ENCODE results near the gene S1PR5. TPM values are rescaled to one million over a fixed set of nuclear protein-coding genes. Genes with fewer than 3 reads are reported as not detected.

The S1PR5 gene
- total RNA-seq, 3 donors from 2014 or later (not counting 1 experiment from before 2014, with no cell fraction given): 307 to 433 (median 368) TPM

- ATAC-seq (no peak), DNase-seq (no peak)
- no peak for TF ChIP-seq CTCF (IDR thresholded peaks at IDR 0.05)
- Mint-ChIP-seq H3K27me3 (ENCODE audit: low read depth in 2 of 2) (peaks cover 0 to 3% of the 10 kb centered on the region in 2 donors), H3K27ac (peak overlapping the region; percentile 86 to 91), H3K36me3 (peaks cover 17% of the 10 kb centered on the region), H3K4me1 (peaks cover 44 to 53% of the 10 kb centered on the region in 2 donors), H3K4me3 (peak overlapping the region; percentile 81), H3K9me3 (no peaks in the 10 kb centered on the region)
- peaks cover 79% of the 10 kb centered on the region for H3K4me1 ChIP-seq (ENCODE audit: control insufficient read depth, insufficient read depth, low read length)
- intact Hi-C loops (cut with micrococcal nuclease): loop anchor here (5.0 kb wide), 1 partner anchor 221 kb away; no protein-coding TSS in a partner anchor
- H3K9me3 ChIP-seq (ENCODE audit: control insufficient read depth, insufficient read depth, low read length): no peaks in the 10 kb centered on the region
- H3K27me3 ChIP-seq (ENCODE audit: control insufficient read depth, insufficient read depth, low read length): peaks cover 2% of the 10 kb centered on the region
- peaks cover 36% of the 10 kb centered on the region for H3K36me3 ChIP-seq (ENCODE audit: control insufficient read depth, insufficient read depth, low read length)
- no peak overlapping the region for H3K4me3 ChIP-seq (ENCODE audit: low read length)
- 66% methylated on average over 7 of the region's 7 CpGs for WGBS (ENCODE audit: insufficient coverage)
- peak overlapping the region; percentile 22 for H3K27ac ChIP-seq (ENCODE audit: low read length)
Measured at GRCh38 chr19:10513223-10513622, 4.0 kb downstream of the S1PR5 start.

- H3K36me3 Mint-ChIP-seq: peaks cover 11% of the 10 kb centered on the region
- peak; percentile 62 to 76 for DNase-seq
- Histone ChIP-seq H3K36me3 (ENCODE audit: control insufficient read depth, insufficient read depth, low read length) (peaks cover 36% of the 10 kb centered on the region), H3K4me1 (ENCODE audit: control insufficient read depth, insufficient read depth, low read length) (peaks cover 82% of the 10 kb centered on the region), H3K27ac (ENCODE audit: low read length) (peak overlapping the region; percentile 64), H3K4me3 (ENCODE audit: low read length) (no peak overlapping the region), H3K27me3 (ENCODE audit: control insufficient read depth, insufficient read depth, low read length) (no peaks in the 10 kb centered on the region), H3K9me3 (ENCODE audit: control insufficient read depth, insufficient read depth, low read length) (no peaks in the 10 kb centered on the region)
- H3K4me1 Mint-ChIP-seq: peaks cover 42 to 52% of the 10 kb centered on the region in 2 donors
- peak overlapping the region; percentile 62 for H3K4me3 Mint-ChIP-seq
- H3K9me3 Mint-ChIP-seq: no peaks in the 10 kb centered on the region
- 9% methylated on average over 15 of the region's 15 CpGs for WGBS (ENCODE audit: insufficient coverage)
- intact Hi-C loops (cut with micrococcal nuclease): loop anchor here (2.0 to 5.0 kb wide), 2 partner anchors 42 to 218 kb away; no protein-coding TSS in a partner anchor
- peak overlapping the region; percentile 86 to 91 for H3K27ac Mint-ChIP-seq
- H3K27me3 Mint-ChIP-seq (ENCODE audit: low read depth in 2 of 2): no peaks in the 10 kb centered on the region
- TF ChIP-seq CTCF (IDR thresholded peaks at IDR 0.05): peak; percentile 81
- ATAC-seq: peak in 2 of 3 donors; percentile 17
Measured at GRCh38 chr19:10510301-10510802, 6.9 kb downstream of the S1PR5 start.

DNA sequence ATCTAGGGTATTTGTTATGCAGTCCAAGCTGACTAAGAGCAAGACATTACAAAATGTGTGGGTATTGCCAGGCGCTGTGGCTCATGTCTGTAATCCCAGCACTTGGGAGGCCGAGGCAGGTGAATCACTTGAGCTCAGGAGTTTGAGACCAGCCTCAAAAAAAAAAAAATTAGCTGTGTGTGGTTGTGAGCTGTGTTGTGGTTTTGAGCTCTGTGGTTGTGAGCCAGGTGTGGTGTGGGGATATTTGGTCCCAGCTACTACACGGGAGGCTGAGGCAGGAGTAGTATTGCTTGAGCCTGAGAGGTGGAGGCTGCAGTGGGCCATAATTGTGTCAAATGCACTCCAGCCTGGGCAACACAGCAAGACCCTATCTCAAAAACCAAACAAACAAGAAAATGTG, 8.5 kb downstream of the S1PR5 start:
- peak overlapping the region; percentile 81 to 86 for H3K27ac Mint-ChIP-seq
- 26% methylated on average over 3 of the region's 3 CpGs for WGBS (ENCODE audit: insufficient coverage)

More for the DNA sequence above, 8.5 kb downstream of the S1PR5 start:
- intact Hi-C loops (cut with micrococcal nuclease): no loop called here
- peaks cover 34 to 47% of the 10 kb centered on the region in 2 donors for H3K4me1 Mint-ChIP-seq
- no peaks in the 10 kb centered on the region for H3K27me3 Mint-ChIP-seq (ENCODE audit: low read depth in 2 of 2)
- no peak for TF ChIP-seq CTCF (IDR thresholded peaks at IDR 0.05)
- H3K9me3 ChIP-seq (ENCODE audit: control insufficient read depth, insufficient read depth, low read length): no peaks in the 10 kb centered on the region
- peaks cover 70% of the 10 kb centered on the region for H3K4me1 ChIP-seq (ENCODE audit: control insufficient read depth, insufficient read depth, low read length)
- peak overlapping the region; percentile 71 for H3K4me3 Mint-ChIP-seq
- H3K36me3 Mint-ChIP-seq: peaks cover 9% of the 10 kb centered on the region
- H3K36me3 ChIP-seq (ENCODE audit: control insufficient read depth, insufficient read depth, low read length): peaks cover 25% of the 10 kb centered on the region
- H3K9me3 Mint-ChIP-seq: no peaks in the 10 kb centered on the region
- DNase-seq (peak in 1 of 2 donors; percentile 57), ATAC-seq (peak in 2 of 3 donors; percentile 16 to 20)
- no peaks in the 10 kb centered on the region for H3K27me3 ChIP-seq (ENCODE audit: control insufficient read depth, insufficient read depth, low read length)
- no peak overlapping the region for H3K27ac ChIP-seq (ENCODE audit: low read length)
- H3K4me3 ChIP-seq (ENCODE audit: low read length): no peak overlapping the region

All from natural killer cell (primary cell).